Heart left ventricle (tissue), 16 donors: ENCODE data around the gene NEDD4L. TPM values are rescaled to one million over a fixed set of nuclear protein-coding genes. Genes with fewer than 3 reads are reported as not detected.

ENCODE experiments used
- ATAC-seq, 4 donors: fragments of 200-7000 bp; cut with Tn5 transposase; one replicate each; pipeline ENCODE4 v1.9.1; 2020 to 2022; ENCODE audit warnings: moderate library complexity in 4 of 4, mild to moderate bottlenecking in 3 of 4, moderate number of reproducible peaks in 1 of 4
- DNase-seq, 5 donors: peaks; one replicate each; pipeline ENCODE4 v3.0.0-alpha.2; 2020
- H3K27ac ChIP-seq, 12 donors: fragments of 200-600 bp; sonication (generic) in 4 of 12; one replicate each; pipeline versions ENCODE4 v1.5.0 to v1.8.0; 2016 to 2022; ENCODE audit warnings: mild to moderate bottlenecking in 2 of 12
- H3K27me3 ChIP-seq, 9 donors: fragments of 200-600 bp; sonication (generic) in 2 of 9; one replicate each; pipeline versions ENCODE4 v1.5.1 to v1.8.0; 2016 to 2022; ENCODE audit warnings: mild to moderate bottlenecking in 3 of 9
- H3K36me3 ChIP-seq, 9 donors: fragments of 200-600 bp; sonication (generic) in 2 of 9; one replicate each; pipeline versions ENCODE4 v1.5.0 to v1.8.0; 2018 to 2022; ENCODE audit warnings: mild to moderate bottlenecking in 2 of 9
- H3K4me1 ChIP-seq, 12 donors: fragments of 200-600 bp; sonication (generic) in 4 of 12; one replicate each; pipeline versions ENCODE4 v1.5.0 to v1.8.0; 2016 to 2022; ENCODE audit warnings: mild to moderate bottlenecking in 3 of 12
- H3K4me3 ChIP-seq, 12 donors: fragments of 200-600 bp; sonication (generic) in 4 of 12; one replicate each; pipeline versions ENCODE4 v1.5.0 to v1.8.0; 2017 to 2022; ENCODE audit warnings: mild to moderate bottlenecking in 9 of 12, moderate library complexity in 4 of 12
- H3K9me3 ChIP-seq, 12 donors: fragments of 200-600 bp; sonication (generic) in 4 of 12; one replicate each; pipeline versions ENCODE4 v1.5.0 to v1.8.0; 2016 to 2022; ENCODE audit warnings: mild to moderate bottlenecking in 1 of 12
- CTCF ChIP-seq, 12 donors: fragments of 200-600 bp; sonication (generic) in 4 of 12; IDR thresholded peaks; one replicate each; pipeline versions ENCODE4 v1.5.0 to v1.8.0; 2018 to 2022; ENCODE audit warnings: antibody characterized with exemption in 12 of 12, mild to moderate bottlenecking in 5 of 12
- POLR2A ChIP-seq, 2 donors: fragments of 450-650 bp; IDR thresholded peaks; one replicate each; pipeline ENCODE4 v1.6.1; 2017; ENCODE audit warnings: antibody characterized with exemption in 2 of 2, mild to moderate bottlenecking in 2 of 2, moderate library complexity in 2 of 2
- WGBS, 4 donors: extraction: QIAGEN DNeasy Blood & Tissue Kit in 2 of 4; methylation state at CpG; one replicate each; pipeline versions ENCODE4 v1.1.5 to v1.1.7; 2013 to 2018; 5-methylcytosine and 5-hydroxymethylcytosine counted together
- intact Hi-C, 10 donors: fragments of 100-400 bp; cut with DNase I; formaldehyde crosslinking; loops; one replicate each; pipeline versions ENCODE4 v1.11.1 to v1.14.2; 2022
- polyA plus RNA-seq, 2 donors: library from polyadenylated mRNA; stranded (reverse); fragments of 200-250 nt; gene quantifications; one replicate each; pipeline ENCODE4 v1.2.3, GENCODE V29; 2013
- total RNA-seq, 9 donors: library from RNA; depleted of rRNA in 2 of 9; stranded (reverse); fragments of >200 nt in 2 of 9; fragmentation: NEBNext Ultra II Directional in 3 of 9; extraction: Animal tissue kit (Norgen Biotek cat#: 25700) in 3 of 9; gene quantifications; one replicate each; pipeline versions ENCODE4 v1.1.0 to v1.2.4, GENCODE V29; 2016 to 2023
- donor health status: ischemic (EF 13 %, LVEDD 7.1; RV severe dilation, severe dysfunction).
- donor health status: healthy with polysubstance abuse.
- donor health status: DM: no; HTN: yes; CAD: no.
- donor health status: DM: no; HTN: no; CAD: no.
- donor health status: ischemic (EF 25% LVEDD 6.9; RV normal size, moderate dysfunction).
- donor health status: ischemic (EF 25% LVEDD 5.7; RV mildly dilated, moderate dysfunction).
- donor health status: healthy.
- donor health status: DM: yes; HTN: yes; CAD: no.
- donor health status: ischemic (EF 35%, LVEDD 5.7; RV mildly dilated, moderate dysfunction).
- donor health status: nonischemic (EF 11% LVEDD 7.7; RV severe dilation, severe dysfunction).
- donor health status: DM: yes; HTN: yes; CAD: no.
- donor health status: PGD.
- donor health status: ischemic (EF 29% LVEDD 5.4; RV normal size, mild dysfunction).
- donor health status: nonischemic (EF 23%, LVEDD 6.1; RV moderate dilation, normal function).

NEDD4L gene
- total and polyA plus RNA-seq, 11 donors = 14.7 to 64.1 (median 51.7) TPM

GRCh38 chr18:58397385-58398132 is 353.5 kb downstream of the NEDD4L start:
- Histone ChIP-seq H3K27ac (no peak overlapping the region), H3K4me1 (peaks cover 0 to 17% (median 3%) of the 10 kb centered on the region in 12 donors), H3K9me3 (no peaks in the 10 kb centered on the region), H3K4me3 (no peak overlapping the region), H3K27me3 (no peaks in the 10 kb centered on the region), H3K36me3 (peaks cover 0 to 34% (median 7%) of the 10 kb centered on the region in 9 donors)
- intact Hi-C loops = loop anchor here in 4 of 10 donors (2.0 to 10.0 kb wide), 3 partner anchors 95 to 367 kb away; no protein-coding TSS in a partner anchor
- WGBS, 4 donors = 93 to 95% (median 94%) methylated on average over 9 of the region's 9 CpGs
- DNase-seq = no peak
- ATAC-seq = no peak
- TF ChIP-seq CTCF (IDR thresholded peaks at IDR 0.05) (no peak), POLR2A (IDR thresholded peaks at IDR 0.05) (no peak)

- peaks cover 0 to 19% (median 9%) of the 10 kb centered on the region in 12 donors for H3K4me1 ChIP-seq
- TF ChIP-seq POLR2A (IDR thresholded peaks at IDR 0.05) = no peak
- TF ChIP-seq CTCF (IDR thresholded peaks at IDR 0.05) = no peak
- 83 to 88% (median 83%) methylated on average over 11 of the region's 11 CpGs for WGBS, 4 donors
- no peaks in the 10 kb centered on the region for H3K9me3 ChIP-seq
- ATAC-seq (no peak), DNase-seq (no peak)
- H3K27ac ChIP-seq = no peak overlapping the region
- intact Hi-C loops = loop anchor here in 4 of 10 donors (2.0 to 10.0 kb wide), 3 partner anchors 93 to 366 kb away; no protein-coding TSS in a partner anchor
- H3K4me3 ChIP-seq = no peak overlapping the region
- H3K36me3 ChIP-seq = peaks cover 0 to 28% (median 7%) of the 10 kb centered on the region in 9 donors
- no peaks in the 10 kb centered on the region for H3K27me3 ChIP-seq
These were observed 354.8 kb downstream of the NEDD4L start for GRCh38 chr18:58398648-58399398.

GRCh38 chr18:58400331-58400870 is 356.4 kb downstream of the NEDD4L start:
- TF ChIP-seq POLR2A (IDR thresholded peaks at IDR 0.05) = no peak
- H3K27ac ChIP-seq = no peak overlapping the region
- intact Hi-C loops = loop anchor here in 5 of 10 donors (5.0 to 10.0 kb wide), 3 partner anchors 92 to 367 kb away; no protein-coding TSS in a partner anchor
- peaks cover 0 to 20% (median 9%) of the 10 kb centered on the region in 12 donors for H3K4me1 ChIP-seq
- ATAC-seq (no peak), DNase-seq (no peak)
- H3K9me3 ChIP-seq = no peaks in the 10 kb centered on the region
- peaks cover 0 to 18% (median 7%) of the 10 kb centered on the region in 9 donors for H3K36me3 ChIP-seq
- no peaks in the 10 kb centered on the region for H3K27me3 ChIP-seq
- whole genome bisulfite sequencing, 4 donors = 80 to 89% (median 85%) methylated on average over 14 of the region's 14 CpGs
- no peak overlapping the region for H3K4me3 ChIP-seq

GRCh38 chr18:58401191-58401590 is 357.2 kb downstream of the NEDD4L start:
- WGBS, 4 donors = 92 to 96% (median 94%) methylated on average over 2 of the region's 2 CpGs

More at GRCh38 chr18:58401191-58401590, 357.2 kb downstream of the NEDD4L start:
- no peaks in the 10 kb centered on the region for H3K9me3 ChIP-seq
- DNase-seq (no peak), ATAC-seq (no peak)
- no peak for TF ChIP-seq POLR2A (IDR thresholded peaks at IDR 0.05)
- TF ChIP-seq CTCF (IDR thresholded peaks at IDR 0.05) = no peak
- H3K4me1 ChIP-seq = peaks cover 0 to 20% (median 9%) of the 10 kb centered on the region in 12 donors
- H3K27ac ChIP-seq = no peak overlapping the region
- intact Hi-C loops = loop anchor here in 5 of 10 donors (5.0 to 10.0 kb wide), 3 partner anchors 91 to 366 kb away; no protein-coding TSS in a partner anchor
- peaks cover 0 to 16% (median 4%) of the 10 kb centered on the region in 9 donors for H3K36me3 ChIP-seq
- H3K4me3 ChIP-seq = no peak overlapping the region
- H3K27me3 ChIP-seq = no peaks in the 10 kb centered on the region
